ENCODE data around the gene HOXA3. TPM values are rescaled to one million over a fixed set of nuclear protein-coding genes. Genes with fewer than 3 reads are reported as not detected.

Gene HOXA3
- total and polyA plus RNA-seq, 9 of the 15 experiments (the other 6 are each of a cell fraction or from before 2014, with no cell fraction given): 0.04 to 0.13 TPM; not detected in 7

GRCh38 chr7:27095050-27095896 lies 57.1 kb downstream of the HOXA3 start:
- intact Hi-C loops (cut with micrococcal nuclease) (no loop called here), in situ Hi-C loops (cut with MboI) (no loop called here)
- H3K9ac ChIP-seq (ENCODE audit: insufficient read depth in 1 of 2, low read depth in 2 of 2, low read length in 2 of 2): no peak overlapping the region
- H3K9me1 ChIP-seq (ENCODE audit: control insufficient read depth, insufficient read depth, low read length): no peaks in the 10 kb centered on the region
- no TSS peak for BruUV-seq (replicated peaks)
- H3K4me1 ChIP-seq (replicated peaks in 1 of 2; ENCODE audit: control insufficient read depth in 2 of 2, insufficient read depth in 2 of 2, low read length in 2 of 2): peaks cover 0 to 13% of the 10 kb centered on the region in 2 experiments; a peak in 2 of 5 replicates
- peaks cover 35 to 54% of the 10 kb centered on the region in 2 experiments; a peak in 4 of 5 replicates for H3K27me3 ChIP-seq (ENCODE audit: control insufficient read depth in 2 of 2, insufficient read depth in 2 of 2, low read length in 2 of 2)
- H3K9me3 ChIP-seq (replicated peaks; ENCODE audit: control insufficient read depth, insufficient read depth, low read depth, low read length): no peaks in the 10 kb centered on the region
- TF ChIP-seq SP2 (IDR thresholded peaks at IDR 0.05; ENCODE audit: extremely low read depth, low read depth, low read length, poor library complexity, severe bottlenecking) (no peak), TAL1 (IDR thresholded peaks at IDR 0.05) (no peak), SIX5 (IDR thresholded peaks at IDR 0.05; ENCODE audit: borderline replicate concordance in 1 of 2, insufficient read depth in 1 of 2, low read depth in 1 of 2, low read length in 2 of 2) (no peak), TAF7 (tag; IDR thresholded peaks at IDR 0.05) (no peak)
- FAIRE-seq (no peak), DNase-seq (ENCODE audit: extremely low read depth in 1 of 4, low spot score in 3 of 4) (no peak), ATAC-seq (no peak)
- H3K36me3 ChIP-seq (ENCODE audit: control insufficient read depth, insufficient read depth, low read length): no peaks in the 10 kb centered on the region
- H4K20me1 ChIP-seq (replicated peaks; ENCODE audit: control insufficient read depth, insufficient read depth, low read length): no peaks in the 10 kb centered on the region
- H3K4me2 ChIP-seq (ENCODE audit: insufficient read depth, low read length): no peak overlapping the region
- ChIA-PET CTCF (ENCODE audit: low intra/inter-chr PET ratio) (no interaction called here), POLR2A (no interaction called here)
- no peak overlapping the region for H3K4me3 ChIP-seq
- no peaks in the 10 kb centered on the region for H3K79me2 ChIP-seq (ENCODE audit: control insufficient read depth, insufficient read depth, low read length)
- WGBS (ENCODE audit: insufficient coverage, low coverage, missing lambda C conversion rate): 25% methylated on average over 16 of the region's 33 CpGs
- H2AFZ ChIP-seq (ENCODE audit: low read depth, low read length): no peak overlapping the region
- H3K27ac ChIP-seq (ENCODE audit: extremely low read depth, low read depth, low read length): no peak overlapping the region

All from K562 (cell line).